GM12878 (cell line): Measurements from ENCODE around the gene MAGI1. TPM values are rescaled to one million over a fixed set of nuclear protein-coding genes. Genes with fewer than 3 reads are reported as not detected.

Experiments
- ATAC-seq: fragments of 200-7000 bp; cut with Tn5 transposase; 3 replicates; pipeline ENCODE4 v1.9.1; 2020; ENCODE audit warnings: mild to moderate bottlenecking, moderate library complexity
- BruUV-seq: library from RNA; stranded (reverse); fragments of 400-500 nt; replicated peaks from 2 replicates; lab custom pipeline; 2021; lab: Mats Ljungman, UMichigan
- CTCF ChIA-PET: fragments of 300-600 bp; sonication (Branson Sonifier 250); formaldehyde crosslinking; extraction: SDS; loops from one replicate; lab custom pipeline; 2021; ENCODE audit warnings: inconsistent platforms; lab: Yijun Ruan, JAX
- POLR2A ChIA-PET: fragments of 350-600 bp; formaldehyde crosslinking; extraction: SDS; loops from one replicate; lab custom pipeline; 2021; ENCODE audit warnings: inconsistent platforms; lab: Charles Lee
- RAD21 ChIA-PET: fragments of 300-600 bp; sonication (Branson Sonifier 250); formaldehyde crosslinking; loops from one replicate; lab custom pipeline; 2023; ENCODE audit warnings: antibody characterized with exemption; ENCODE audit not compliant: unreplicated experiment; lab: Charles Lee
- SMC1A ChIA-PET: fragments of 300-600 bp; sonication (Branson Sonifier 250); formaldehyde crosslinking; loops from one replicate; lab custom pipeline; 2023; ENCODE audit not compliant: unreplicated experiment, uncharacterized antibody; lab: Charles Lee
- DNase-seq: peaks from one replicate; pipeline ENCODE4 v3.0.0-alpha.2; 2011; ENCODE audit warnings: low read depth, low spot score
- FAIRE-seq: peaks from 3 replicates; lab custom pipeline; 2011; peaks lifted over from hg19 to GRCh38; lab: Jason Lieb, UNC
- H2AFZ ChIP-seq: 2 replicates; pipeline ENCODE4 v1.6.0; 2011; ENCODE audit warnings: low read depth, low read length, control low read depth; ENCODE audit not compliant: control insufficient read depth
- H3K27ac ChIP-seq: 2 replicates; pipeline ENCODE4 v1.5.1; 2011; ENCODE audit warnings: control low read depth; ENCODE audit not compliant: control insufficient read depth, insufficient read depth
- H3K27me3 ChIP-seq, 2 experiments: replicated peaks in 1 of 2; 2 replicates each; pipeline versions ENCODE4 v1.6.0 to v1.6.1; 2011; ENCODE audit warnings: low read length in 1 of 2; ENCODE audit not compliant: control insufficient read depth in 2 of 2, insufficient read depth in 2 of 2
- H3K36me3 ChIP-seq, 2 experiments: 2 replicates each; pipeline ENCODE4 v1.5.1; 2011; ENCODE audit warnings: low read length in 1 of 2; ENCODE audit not compliant: control insufficient read depth in 2 of 2, insufficient read depth in 2 of 2
- H3K4me1 ChIP-seq: 2 replicates; pipeline ENCODE4 v1.6.1; 2011; ENCODE audit warnings: mild to moderate bottlenecking, low read length, moderate library complexity, mixed read lengths; ENCODE audit not compliant: control insufficient read depth, insufficient read depth
- H3K4me2 ChIP-seq: 2 replicates; pipeline ENCODE4 v1.6.0; 2011; ENCODE audit warnings: control low read depth; ENCODE audit not compliant: control insufficient read depth, insufficient read depth
- H3K4me3 ChIP-seq: fragments of 200-600 bp; sonication (generic); 2 replicates; pipeline ENCODE4 v1.5.1; 2016
- H3K79me2 ChIP-seq: 2 replicates; pipeline ENCODE4 v1.6.0; 2011; ENCODE audit warnings: low read length; ENCODE audit not compliant: control insufficient read depth, insufficient read depth
- H3K9ac ChIP-seq: 2 replicates; pipeline ENCODE4 v1.8.0; 2011; ENCODE audit warnings: low read length, control low read depth, mixed read lengths; ENCODE audit not compliant: control insufficient read depth, insufficient read depth
- H3K9me3 ChIP-seq: replicated peaks from 3 replicates; pipeline ENCODE4 v1.5.1; 2011; ENCODE audit warnings: mild to moderate bottlenecking, low read length; ENCODE audit not compliant: control insufficient read depth, insufficient read depth
- H4K20me1 ChIP-seq: 2 replicates; pipeline ENCODE4 v1.6.0; 2011; ENCODE audit not compliant: control insufficient read depth, insufficient read depth
- BACH1 ChIP-seq: fragments of 450-650 bp; IDR thresholded peaks from 2 replicates; pipeline ENCODE4 v1.6.1; 2017; ENCODE audit warnings: mild to moderate bottlenecking, borderline replicate concordance
- BCLAF1 ChIP-seq: fragments of 450-650 bp; IDR thresholded peaks from 2 replicates; pipeline ENCODE4 v1.6.1; 2017; ENCODE audit warnings: antibody characterized with exemption, mild to moderate bottlenecking, moderate library complexity
- CTCF ChIP-seq, 3 experiments: IDR thresholded peaks in 2 of 3; conservative IDR thresholded peaks in 1 of 3; 2 replicates each; pipeline ENCODE4 v1.5.1; 2011; ENCODE audit warnings: low read depth in 3 of 3, low read length in 3 of 3, mild to moderate bottlenecking in 3 of 3, control low read depth in 2 of 3, moderate library complexity in 2 of 3, inconsistent platforms in 1 of 3, mixed read lengths in 1 of 3; ENCODE audit not compliant: control insufficient read depth in 2 of 3, insufficient read depth in 1 of 3; ENCODE audit errors: extremely low read depth in 1 of 3
- HCFC1 ChIP-seq: fragments of 150-350 bp; IDR thresholded peaks from 2 replicates; pipeline ENCODE4 v1.6.1; 2014; ENCODE audit warnings: low read length
- JUND ChIP-seq: IDR thresholded peaks from 2 replicates; pipeline ENCODE4 v1.6.1; 2012; ENCODE audit warnings: low read depth, mild to moderate bottlenecking, low read length, improper control_type of control experiment, moderate library complexity
- NFYB ChIP-seq: IDR thresholded peaks from 2 replicates; pipeline ENCODE4 v1.6.1; 2011; ENCODE audit warnings: low read depth, mild to moderate bottlenecking, low read length, improper control_type of control experiment, moderate library complexity; ENCODE audit not compliant: insufficient read depth
- SIN3A ChIP-seq: IDR thresholded peaks from 2 replicates; pipeline ENCODE4 v1.6.1; 2012; ENCODE audit warnings: low read depth, low read length, improper control_type of control experiment
- SKIL ChIP-seq: fragments of 450-650 bp; IDR thresholded peaks from 2 replicates; pipeline ENCODE4 v1.6.1; 2017; ENCODE audit warnings: mild to moderate bottlenecking, low read depth, inconsistent platforms; ENCODE audit not compliant: poor library complexity, severe bottlenecking
- SMARCA5 ChIP-seq: fragments of 450-650 bp; IDR thresholded peaks from 2 replicates; pipeline ENCODE4 v1.6.1; 2017; ENCODE audit warnings: mild to moderate bottlenecking
- TAF1 ChIP-seq: IDR thresholded peaks from 2 replicates; pipeline ENCODE4 v1.6.1; 2011; ENCODE audit warnings: mild to moderate bottlenecking, low read depth, low read length, borderline replicate concordance
- ZBED1 ChIP-seq: IDR thresholded peaks from 2 replicates; pipeline ENCODE4 v1.6.1; 2016; ENCODE audit warnings: borderline replicate concordance
- ZBTB4 ChIP-seq: fragments of 450-650 bp; formaldehyde crosslinking; IDR thresholded peaks from 2 replicates; pipeline ENCODE4 v1.4.0; 2022; ENCODE audit warnings: mild to moderate bottlenecking, moderate library complexity
- ZNF622 ChIP-seq: fragments of 450-650 bp; IDR thresholded peaks from 2 replicates; pipeline ENCODE4 v1.6.1; 2017; ENCODE audit warnings: mild to moderate bottlenecking, inconsistent platforms
- WGBS: methylation state at CpG from one replicate; pipeline ENCODE4 v1.1.6; 2016; ENCODE audit warnings: low lambda C conversion rate; ENCODE audit not compliant: insufficient replicate concordance, insufficient coverage; ENCODE audit errors: missing lambda C conversion rate; 5-methylcytosine and 5-hydroxymethylcytosine counted together
- in situ Hi-C: fragments of 300-500 bp; cut with MboI; formaldehyde crosslinking; loops from 9 replicates; pipeline ENCODE4 v1.14.3; 2018; ENCODE audit warnings: mixed read lengths
- intact Hi-C: fragments of 100-400 bp; cut with micrococcal nuclease; formaldehyde crosslinking; loops from one replicate; pipeline ENCODE4 v1.14.2; 2022; ENCODE audit not compliant: unreplicated experiment
- polyA plus RNA-seq, 11 experiments: library from polyadenylated mRNA; depleted of rRNA in 4 of 11; unstranded in 6 of 11; stranded (reverse) in 5 of 11; fragments of >200 nt; fragmentation: Nextera tagmentation in 4 of 11; fragmentation: Illumina TruSeq in 1 of 11; extraction: Ambion mirVana in 4 of 11; extraction: Trizol in 1 of 11; gene quantifications; 1 replicate in 1 of 11; 2 replicates in 10 of 11; pipeline versions ENCODE4 v1.2.1 to v1.2.3, GENCODE V29; 2011 to 2016; ENCODE audit warnings: inconsistent platforms in 2 of 11, missing spikeins in 2 of 11, low read depth in 1 of 11
- total RNA-seq, 4 experiments: library from RNA; depleted of rRNA in 3 of 4; stranded (reverse); fragments of >200 nt in 3 of 4; fragmentation: Illumina TruSeq in 1 of 4; extraction: Trizol in 1 of 4; gene quantifications; 2 replicates each; pipeline versions ENCODE4 v1.2.1 to v1.2.3, GENCODE V29; 2013 to 2021

MAGI1 gene
- total and polyA plus RNA-seq, 10 of the 15 experiments (the other 5 are each of a cell fraction or from before 2014, with no cell fraction given), result 0.02 to 3.3 (median 0.29) TPM; not detected in 1

- Histone ChIP-seq H3K4me3 (no peak overlapping the region), H4K20me1 (no peaks in the 10 kb centered on the region), H3K27me3 (no peaks in the 10 kb centered on the region), H3K4me1 (no peaks in the 10 kb centered on the region), H3K4me2 (no peak overlapping the region), H3K79me2 (no peaks in the 10 kb centered on the region), H3K9me3 (no peaks in the 10 kb centered on the region), H3K36me3 (no peaks in the 10 kb centered on the region), H3K27ac (no peak overlapping the region), H3K9ac (no peak overlapping the region), H2AFZ (no peak overlapping the region)
- RAD21 ChIA-PET, result no interaction called here
- WGBS, result 18% methylated on average over 4 of the region's 4 CpGs
- intact Hi-C loops (no loop called here), in situ Hi-C loops (no loop called here)
- FAIRE-seq, result no peak
- CTCF ChIA-PET, result no interaction called here
- ATAC-seq, result no peak
- POLR2A ChIA-PET, result interaction anchor here (0.5 kb wide), 1 partner anchor 21 kb away, joined by 4 read pairs; no protein-coding TSS in a partner anchor
- SMC1A ChIA-PET, result no interaction called here
- DNase-seq, result no peak
- no TSS peak for BruUV-seq
- TF ChIP-seq BACH1, result no peak
- no peak for TF ChIP-seq CTCF (IDR thresholded peaks at IDR 0.05 in 2 of 3, conservative IDR thresholded peaks at IDR 0.05 in 1 of 3; ENCODE audit: control insufficient read depth in 2 of 3, extremely low read depth in 1 of 3, insufficient read depth in 1 of 3, low read depth in 3 of 3, low read length in 3 of 3)
- no peak for TF ChIP-seq ZBED1
- TF ChIP-seq BCLAF1, result no peak
- TF ChIP-seq SIN3A, result no peak
- TF ChIP-seq SMARCA5, result no peak
- no peak for TF ChIP-seq ZNF622
- no peak for TF ChIP-seq TAF1
- no peak for TF ChIP-seq JUND
- no peak for TF ChIP-seq NFYB
- TF ChIP-seq SKIL, result no peak
- TF ChIP-seq HCFC1, result no peak
- no peak for TF ChIP-seq ZBTB4 (CRISPR knock-in tag)
Observed at GRCh38 chr3:65944252-65944651, 94.5 kb downstream of the MAGI1 start.
